ENCODE results near the gene CDH23. TPM values are rescaled to one million over a fixed set of nuclear protein-coding genes. Genes with fewer than 3 reads are reported as not detected.
A peak's percentile ranks its signal among the peaks of the same experiment; 100 is the strongest.

CDH23 gene
- total RNA-seq, 1 donor from 2014 or later = 3.7 TPM

DNA sequence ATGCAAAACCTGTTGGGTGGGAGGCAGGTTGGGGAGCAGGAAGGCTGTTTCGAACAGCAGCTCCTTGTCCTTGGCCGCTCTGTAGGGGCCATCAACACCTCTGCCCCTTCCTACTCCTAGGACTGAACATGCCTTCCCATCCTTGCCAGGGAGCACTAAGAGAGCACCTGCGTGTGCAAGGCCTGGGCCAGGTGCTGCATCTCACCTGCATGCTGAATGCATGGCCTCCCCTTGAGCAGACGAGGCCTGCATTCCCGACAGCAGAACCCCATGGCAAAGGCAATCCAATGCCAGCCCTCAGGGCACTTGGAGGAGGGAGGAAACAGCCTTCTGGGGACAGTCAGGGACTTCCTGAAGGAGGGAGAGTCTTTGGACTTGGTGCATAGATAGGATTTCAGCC, 365.6 kb downstream of the CDH23 start:
- intact Hi-C loops (cut with DNase I) = no loop called here
- no peak for DNase-seq
- ATAC-seq (ENCODE audit: poor library complexity) = no peak

DNA sequence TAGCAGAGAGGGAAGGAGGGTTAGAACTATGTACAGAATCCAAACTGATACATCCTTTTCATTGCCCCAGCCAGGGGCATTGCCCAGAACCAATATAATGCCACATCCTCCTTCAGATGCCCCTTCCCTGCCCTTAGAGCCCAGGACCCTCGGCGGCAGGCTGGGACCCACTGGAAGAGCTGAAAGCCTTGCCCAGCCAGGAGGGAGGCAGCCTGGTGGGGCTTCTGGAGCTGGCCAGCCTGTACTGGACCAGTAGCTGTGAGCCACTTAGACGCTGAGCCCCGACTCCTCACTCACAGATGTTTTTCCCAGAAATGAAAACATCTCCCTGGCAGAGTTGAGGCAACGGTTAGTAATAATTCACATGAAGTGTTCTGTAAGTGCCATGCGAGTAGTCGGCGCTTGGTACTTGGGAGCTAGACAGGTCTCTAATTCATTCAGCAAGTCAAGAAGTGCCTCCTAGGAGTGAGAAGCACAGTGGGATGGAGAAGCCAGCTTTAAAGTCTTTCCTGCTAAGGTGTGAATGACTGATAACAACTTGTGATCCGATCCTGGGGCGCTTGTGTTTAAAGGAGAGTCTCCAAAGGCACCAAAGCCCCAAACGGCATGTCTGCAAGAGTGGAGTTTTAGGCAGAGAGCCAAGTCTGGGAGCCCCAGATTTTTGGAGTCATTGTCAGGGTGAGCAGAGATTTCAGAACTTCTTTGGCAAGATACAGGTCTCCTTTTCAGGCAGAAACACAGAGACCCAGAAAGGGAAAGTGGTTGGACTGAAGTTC, 366.8 kb downstream of the CDH23 start:
- intact Hi-C loops (cut with DNase I) = no loop called here
- DNase-seq (peak; percentile 38), ATAC-seq (ENCODE audit: poor library complexity) (no peak)

DNA sequence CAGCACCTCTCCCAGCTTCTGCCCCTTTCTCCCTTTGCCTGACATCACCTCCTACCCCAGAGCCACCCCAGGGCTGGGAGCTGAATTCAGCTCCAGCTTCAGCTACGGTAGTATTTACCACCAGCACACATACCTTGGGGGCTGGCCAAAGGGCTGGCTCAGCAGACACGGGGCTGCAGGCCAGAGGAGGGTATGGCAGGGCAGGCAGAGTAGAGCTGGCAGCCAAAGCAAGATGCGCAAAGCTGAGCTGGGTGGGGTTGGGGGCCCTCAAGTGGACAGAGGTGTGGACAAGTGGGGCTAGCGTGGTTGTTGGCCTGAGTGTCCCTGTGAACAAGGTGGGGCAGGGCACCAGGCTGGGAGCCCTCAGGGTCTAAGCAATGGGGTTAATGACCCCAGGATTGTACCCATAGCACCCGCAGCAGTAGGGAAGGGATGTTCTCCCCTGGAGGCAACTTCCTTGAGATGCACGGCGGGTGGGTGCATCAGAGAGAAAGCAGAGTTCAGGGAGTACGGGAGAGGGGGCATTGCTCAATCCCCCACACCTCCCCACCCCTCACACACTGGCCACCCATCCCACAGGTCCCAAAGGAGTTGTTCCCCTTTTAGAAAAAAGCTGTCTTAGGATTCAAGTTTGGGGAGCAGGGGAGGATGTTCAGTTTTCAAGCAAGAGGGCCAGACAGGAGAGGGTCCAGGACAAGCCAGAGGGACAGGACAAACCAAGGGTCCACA, 368.6 kb downstream of the CDH23 start:
- intact Hi-C loops (cut with DNase I) = no loop called here
- peak; percentile 83 for DNase-seq
- peak; percentile 63 for ATAC-seq (ENCODE audit: poor library complexity)

DNA sequence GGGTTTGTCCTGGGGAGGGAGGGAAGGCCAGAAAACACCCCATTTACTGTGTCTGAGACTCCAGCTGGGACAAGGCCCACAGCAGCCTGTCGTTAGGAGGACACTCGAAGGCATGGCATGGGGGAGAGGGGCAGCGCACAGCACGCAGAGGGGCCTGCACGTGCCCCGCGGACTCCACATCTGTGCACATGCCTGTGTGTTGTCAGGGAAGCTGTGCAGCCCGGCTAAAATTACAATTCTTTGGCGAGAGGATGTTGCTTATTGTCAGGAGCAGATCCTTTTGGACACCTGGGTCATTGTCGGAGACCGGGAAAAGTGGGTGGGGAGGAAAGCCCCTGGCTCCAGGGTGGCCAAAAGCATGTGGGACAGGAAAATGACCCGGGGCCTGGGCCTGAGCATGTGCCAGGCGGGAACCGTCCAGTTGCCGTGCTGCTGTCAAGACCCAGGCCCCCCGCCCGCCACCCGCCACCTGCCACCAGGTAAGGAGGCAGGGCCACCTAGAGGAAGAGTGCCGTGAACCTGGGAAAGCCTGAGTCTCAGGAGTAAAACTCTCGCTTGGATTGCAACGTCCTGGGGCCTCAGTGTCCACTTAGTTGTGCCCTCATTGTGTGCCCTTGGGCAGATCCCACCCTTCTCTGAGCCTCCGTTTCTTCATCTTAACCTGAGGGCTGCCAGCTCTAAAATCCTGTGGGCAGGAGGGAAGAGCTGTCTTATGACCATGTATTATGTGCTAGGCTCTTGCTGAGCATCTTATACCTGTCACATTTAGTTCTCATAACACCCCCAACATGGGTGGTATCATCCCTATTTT, 369.4 kb downstream of the CDH23 start:
- intact Hi-C loops (cut with DNase I) = no loop called here
- peak; percentile 38 for DNase-seq

DNA sequence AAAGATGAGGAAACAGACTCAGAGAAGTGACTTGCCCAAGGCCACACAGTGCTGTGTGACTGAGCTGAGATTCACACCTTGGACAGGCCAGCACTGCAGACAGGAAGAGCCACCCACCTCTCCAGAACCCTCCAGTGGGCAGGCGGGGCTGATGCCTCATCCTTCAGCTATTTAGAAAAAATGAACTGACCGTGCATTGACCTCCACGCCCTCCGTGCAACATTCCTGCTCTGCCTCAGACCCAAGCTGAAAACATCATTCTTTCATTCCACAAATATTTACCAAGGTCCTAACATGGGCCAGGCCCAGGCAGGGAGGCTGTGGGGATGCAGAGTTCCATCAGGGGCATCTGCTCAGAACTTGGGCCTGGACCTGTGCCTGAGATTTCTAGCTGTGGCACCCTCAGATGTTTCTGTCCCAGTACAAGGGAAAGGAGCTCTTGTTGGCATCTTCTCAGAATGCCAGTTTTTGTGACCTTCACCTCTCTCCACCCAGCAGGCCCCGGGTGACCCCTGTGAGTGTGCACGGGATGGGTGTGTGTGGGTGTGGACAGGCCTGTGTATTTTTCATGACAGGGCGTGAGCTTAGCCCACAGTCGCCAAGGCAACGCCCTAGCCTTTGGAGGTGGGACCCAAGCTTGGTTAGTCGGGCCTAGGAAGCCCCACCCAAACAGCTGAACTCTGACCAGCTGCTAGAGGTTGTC, 370.1 kb downstream of the CDH23 start:
- DNase-seq (peak; percentile 86), ATAC-seq (ENCODE audit: poor library complexity) (peak; percentile 36)
- intact Hi-C loops (cut with DNase I) = no loop called here

More for the DNA sequence above, 369.4 kb downstream of the CDH23 start:
- ATAC-seq (ENCODE audit: poor library complexity) = no peak

DNA sequence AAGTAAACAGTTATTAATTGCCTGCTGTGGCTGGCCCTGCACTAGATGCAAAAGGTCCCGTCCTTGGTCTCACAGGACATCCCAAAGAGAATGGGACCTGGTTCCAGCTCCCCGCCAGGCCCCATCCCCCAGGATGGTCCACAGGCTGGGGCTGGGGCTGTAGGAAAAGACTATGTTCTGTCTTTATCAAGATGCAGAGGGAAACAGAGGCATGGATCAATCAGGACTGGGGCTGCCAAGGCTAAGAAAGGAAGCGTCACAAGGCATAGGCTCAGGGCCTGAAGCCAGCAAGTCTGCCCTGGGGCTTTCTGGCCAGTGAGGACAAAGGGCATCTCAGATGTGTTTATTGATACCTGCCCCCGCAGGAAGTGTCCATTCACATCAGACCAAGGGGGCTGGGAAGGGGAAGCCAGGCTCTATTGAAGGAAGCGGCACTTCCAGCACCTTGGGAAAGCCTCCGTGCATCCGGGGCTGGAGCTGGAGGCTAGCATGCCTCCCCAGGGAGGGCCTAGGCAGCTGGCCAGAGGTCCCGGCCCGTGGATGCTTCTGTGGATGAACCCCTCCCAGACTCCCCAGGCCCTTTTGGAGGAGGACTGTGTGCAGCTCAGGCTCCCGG, 370.8 kb downstream of the CDH23 start:
- intact Hi-C loops (cut with DNase I) = no loop called here
- peak; percentile 1 for ATAC-seq (ENCODE audit: poor library complexity)

DNA sequence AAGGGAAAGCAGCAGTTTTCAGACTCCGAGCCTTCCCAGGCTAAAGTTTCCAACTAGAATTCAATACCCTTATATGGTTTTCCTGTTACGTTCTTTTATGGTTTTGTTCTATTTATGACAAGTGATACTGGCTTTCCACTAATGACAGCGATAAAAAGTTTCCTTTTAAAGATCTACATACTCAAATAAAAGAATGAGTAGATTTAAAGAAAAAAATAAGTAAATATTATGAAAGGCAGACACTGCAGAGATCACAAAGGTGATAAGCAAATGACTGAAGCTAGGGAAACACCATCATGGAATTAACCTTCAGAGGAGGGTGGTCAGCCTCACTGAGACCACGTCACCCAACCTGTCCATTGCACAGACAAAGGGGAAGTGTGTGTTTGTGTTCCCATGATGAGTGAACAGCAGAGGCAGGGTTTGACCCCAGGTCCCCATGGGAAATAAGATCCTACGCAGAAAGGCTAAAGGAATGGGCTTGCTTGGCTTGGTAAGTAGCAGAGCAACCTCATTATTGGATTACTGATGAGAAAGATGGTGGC, 372.6 kb downstream of the CDH23 start:
- intact Hi-C loops (cut with DNase I) = no loop called here
- ATAC-seq (ENCODE audit: poor library complexity) (no peak), DNase-seq (peak; percentile 26)

More for the DNA sequence above, 370.8 kb downstream of the CDH23 start:
- peak; percentile 89 for DNase-seq

DNA sequence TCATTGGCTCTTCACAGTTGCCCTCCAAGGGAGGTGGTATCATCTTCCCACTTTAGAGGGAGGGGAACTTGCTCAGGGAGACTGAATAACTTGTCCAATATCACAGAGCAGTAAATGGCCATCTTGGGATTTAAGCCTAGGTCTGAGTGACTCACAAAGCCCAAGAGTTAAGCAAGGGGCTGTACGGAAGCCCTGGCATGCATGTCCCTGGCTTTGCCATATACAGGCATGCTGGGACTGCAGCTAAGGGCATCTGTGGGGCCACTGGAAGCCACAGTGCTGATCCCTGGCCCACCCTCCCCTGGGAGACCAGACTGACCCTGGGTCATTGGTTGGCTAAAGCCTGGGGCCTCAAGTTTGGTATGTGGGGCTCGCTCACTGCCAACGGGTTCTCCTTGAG, 373.5 kb downstream of the CDH23 start:
- intact Hi-C loops (cut with DNase I) = loop anchor here (5.0 kb wide), 1 partner anchor 43 kb away; no protein-coding TSS in a partner anchor
- DNase-seq = peak; percentile 43
- no peak for ATAC-seq (ENCODE audit: poor library complexity)

DNA sequence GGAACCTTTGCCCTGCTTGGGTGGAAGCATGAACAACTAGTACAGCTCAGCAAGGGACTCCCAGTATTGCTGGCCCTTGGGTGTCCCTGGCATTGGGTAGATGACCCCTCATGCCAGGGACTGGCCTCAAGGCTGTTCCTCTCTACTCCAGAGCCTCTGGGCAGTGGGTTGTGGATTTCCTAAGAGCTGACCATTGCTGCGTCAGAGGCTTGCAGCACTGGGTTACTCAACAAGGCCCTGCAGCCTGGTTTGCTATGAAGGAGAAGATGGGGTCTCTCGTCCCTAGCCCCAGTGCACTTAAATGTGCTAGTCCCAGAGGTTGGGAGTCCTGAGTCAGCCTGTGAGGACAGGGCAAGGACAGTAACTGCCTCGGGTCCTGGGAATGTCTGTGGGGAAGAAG, 374.1 kb downstream of the CDH23 start:
- DNase-seq (peak; percentile 67), ATAC-seq (ENCODE audit: poor library complexity) (no peak)
- intact Hi-C loops (cut with DNase I) = loop anchor here (5.0 kb wide), 1 partner anchor 43 kb away; no protein-coding TSS in a partner anchor

DNA sequence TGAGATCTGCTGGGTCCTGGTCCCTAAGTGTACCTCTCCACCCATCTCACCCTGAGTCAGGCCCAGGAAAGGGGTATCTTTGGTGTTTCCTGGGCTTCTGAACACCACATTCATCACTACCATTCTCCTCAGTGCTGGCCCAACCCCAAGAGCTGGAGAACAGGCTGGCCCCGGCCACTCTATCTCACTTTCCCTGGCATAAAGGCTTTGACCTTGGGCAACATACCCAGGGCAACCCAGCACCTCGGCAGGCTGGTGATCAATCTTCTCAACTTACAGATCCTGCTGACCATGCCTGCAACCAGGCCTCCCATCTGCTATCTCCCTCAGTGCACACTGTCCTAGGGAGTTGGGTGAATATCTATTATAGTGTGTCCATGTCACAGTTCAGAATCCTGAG, 374.5 kb downstream of the CDH23 start:
- intact Hi-C loops (cut with DNase I) = loop anchor here (5.0 kb wide), 1 partner anchor 44 kb away; no protein-coding TSS in a partner anchor
- ATAC-seq (ENCODE audit: poor library complexity) (peak; percentile 34), DNase-seq (peak; percentile 67)

DNA sequence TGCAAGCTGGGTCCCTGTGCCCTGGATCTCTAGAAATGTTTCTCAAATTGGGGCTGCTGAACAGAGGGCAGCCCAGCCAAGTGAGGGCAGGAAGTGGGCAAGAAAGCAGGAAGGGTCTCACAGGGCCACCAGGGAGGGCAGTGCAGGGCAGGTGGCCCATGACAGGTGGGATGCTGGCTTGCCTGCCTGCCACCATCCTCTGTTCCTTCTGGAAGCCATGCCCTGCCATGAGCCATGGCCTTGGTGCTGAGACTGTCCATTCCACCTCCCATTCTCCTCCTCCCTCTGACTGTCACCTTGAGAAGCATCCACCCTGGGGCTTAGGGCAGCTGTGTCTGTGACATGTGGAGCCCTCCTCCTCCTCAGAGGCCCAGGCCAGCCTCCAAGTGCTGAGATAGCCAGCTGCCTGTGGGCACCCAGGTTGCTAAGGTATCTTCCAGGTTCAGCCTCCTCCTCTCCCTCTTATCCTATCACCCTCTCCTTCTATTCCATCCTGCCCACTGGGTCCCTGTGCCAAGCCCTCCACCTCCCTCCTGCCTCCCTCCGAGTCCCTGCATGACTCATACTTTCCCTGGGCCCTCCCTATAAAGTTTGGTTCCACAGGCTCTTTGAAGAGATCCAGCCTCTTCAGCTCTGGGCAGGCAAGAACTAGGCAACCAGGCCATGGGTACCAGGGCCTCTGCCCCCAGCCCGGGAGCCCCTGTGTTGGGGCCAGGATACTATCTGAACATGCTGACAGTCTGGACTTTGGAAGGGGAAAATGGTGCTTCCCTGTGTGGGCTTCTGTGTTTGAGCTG, 375.3 kb downstream of the CDH23 start:
- intact Hi-C loops (cut with DNase I) = loop anchor here (5.0 kb wide), 1 partner anchor 45 kb away; no protein-coding TSS in a partner anchor
- peak; percentile 85 for DNase-seq
- peak; percentile 68 for ATAC-seq (ENCODE audit: poor library complexity)

DNA sequence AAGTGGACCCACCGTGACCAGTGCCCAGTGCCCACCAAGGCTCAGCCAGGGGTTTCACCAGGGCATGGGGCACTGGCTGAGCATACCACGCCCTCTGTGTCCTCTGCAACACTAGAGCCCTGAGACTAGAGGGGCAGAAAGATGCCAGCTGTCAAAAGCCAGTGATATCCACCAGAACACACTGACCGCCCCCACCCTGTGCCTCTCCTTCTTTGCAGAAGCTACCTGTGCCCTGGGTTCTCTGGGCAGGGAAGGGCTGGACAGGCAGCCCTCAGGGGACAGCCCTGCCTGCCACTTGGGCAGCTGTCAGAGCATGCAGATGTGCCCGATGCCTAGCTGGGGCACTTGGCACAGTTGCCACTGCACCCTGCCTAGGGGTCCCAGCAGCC, 376.1 kb downstream of the CDH23 start:
- ATAC-seq (ENCODE audit: poor library complexity) = peak; percentile 41

DNA sequence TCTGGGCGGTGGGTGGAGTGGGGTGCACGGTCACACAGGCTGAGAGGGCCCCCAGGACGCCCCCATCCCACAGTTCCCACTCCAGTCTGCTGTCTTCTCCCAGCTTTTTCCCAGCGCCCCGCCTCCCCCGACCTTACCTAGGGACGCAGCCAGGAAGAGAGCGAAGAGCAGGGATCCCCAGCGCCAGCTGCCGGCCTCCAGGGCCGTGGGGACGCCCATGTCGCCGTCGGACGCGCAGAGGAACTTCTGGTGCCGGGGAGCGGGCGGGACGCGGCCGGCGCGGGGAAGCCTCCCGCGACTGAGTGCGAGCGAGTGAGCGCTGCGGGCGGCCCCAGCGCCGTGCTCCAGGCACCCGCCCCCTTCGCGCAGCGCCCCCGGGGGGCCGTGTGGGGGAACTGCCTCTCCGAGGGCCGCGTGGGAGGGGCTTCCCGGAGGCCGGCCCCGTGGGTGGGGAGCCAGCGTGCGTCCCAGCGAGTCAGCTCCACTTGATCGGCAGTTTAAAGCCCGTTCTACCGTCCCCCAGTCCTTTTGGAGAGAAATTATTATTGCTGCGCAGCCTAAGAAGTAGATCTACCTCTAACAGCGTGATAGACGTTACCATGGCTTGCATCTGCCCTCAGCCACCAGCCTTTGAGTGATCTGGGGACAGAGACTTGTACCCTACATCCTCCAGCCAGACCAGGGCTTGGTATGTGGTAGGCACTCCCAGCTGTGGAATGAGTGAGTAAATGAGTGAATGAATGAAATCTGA, 376.7 kb downstream of the CDH23 start, which contains the start of gene VSIR:
TSS of gene VSIR (minus strand) at position 300 of the 751 bp plus-strand sequence. CDS start at position 219, 81 bp downstream.
- DNase-seq (peak; percentile 95), ATAC-seq (ENCODE audit: poor library complexity) (peak; percentile 89)
- intact Hi-C loops (cut with DNase I) = loop anchor here (5.0 kb wide), 1 partner anchor 46 kb away; no protein-coding TSS in a partner anchor

More for the DNA sequence above, 376.1 kb downstream of the CDH23 start:
- intact Hi-C loops (cut with DNase I) = loop anchor here (5.0 kb wide), 1 partner anchor 46 kb away; no protein-coding TSS in a partner anchor
- DNase-seq = no peak

DNA sequence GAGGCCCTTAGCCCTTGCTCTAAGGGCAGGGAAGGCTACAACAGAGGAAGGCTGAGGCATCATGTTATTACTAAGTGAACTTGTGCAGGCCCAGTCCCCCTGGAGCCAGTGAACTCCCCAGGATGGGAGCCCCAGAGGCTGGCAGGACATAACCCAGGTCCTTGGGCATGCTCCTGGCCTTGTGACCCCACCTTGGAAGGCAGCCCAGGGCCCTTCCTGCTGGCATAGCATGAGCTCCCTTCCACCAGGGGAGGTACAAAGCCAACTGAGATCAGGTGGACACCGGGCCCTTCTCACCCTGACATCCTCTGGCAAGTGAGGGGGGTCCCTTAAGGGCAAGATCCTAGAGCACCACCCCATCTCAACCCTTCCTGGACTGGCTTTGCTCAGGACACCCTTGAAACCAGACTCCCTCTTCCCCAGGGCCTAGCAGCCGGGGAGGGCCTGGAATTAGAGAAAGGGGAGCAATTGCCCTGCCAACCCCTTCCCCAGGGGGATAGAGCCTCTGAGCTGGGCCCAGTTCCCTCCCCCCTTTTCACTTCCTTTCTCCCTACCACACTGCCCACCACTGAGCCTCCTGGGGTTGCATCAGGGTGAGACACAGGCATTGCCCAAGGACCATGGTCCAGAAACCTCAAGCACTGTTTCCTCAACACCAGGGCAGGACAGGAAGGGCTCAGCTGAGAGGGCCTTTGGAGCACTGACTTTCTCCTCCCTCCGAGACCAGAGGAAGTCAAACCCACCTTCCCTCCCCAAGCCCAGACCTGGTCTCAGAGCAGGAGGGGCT, 378.4 kb downstream of the CDH23 start:
- DNase-seq (peak; percentile 70), ATAC-seq (ENCODE audit: poor library complexity) (no peak)
- intact Hi-C loops (cut with DNase I) = loop anchor here (5.0 kb wide), 1 partner anchor 48 kb away; no protein-coding TSS in a partner anchor

DNA sequence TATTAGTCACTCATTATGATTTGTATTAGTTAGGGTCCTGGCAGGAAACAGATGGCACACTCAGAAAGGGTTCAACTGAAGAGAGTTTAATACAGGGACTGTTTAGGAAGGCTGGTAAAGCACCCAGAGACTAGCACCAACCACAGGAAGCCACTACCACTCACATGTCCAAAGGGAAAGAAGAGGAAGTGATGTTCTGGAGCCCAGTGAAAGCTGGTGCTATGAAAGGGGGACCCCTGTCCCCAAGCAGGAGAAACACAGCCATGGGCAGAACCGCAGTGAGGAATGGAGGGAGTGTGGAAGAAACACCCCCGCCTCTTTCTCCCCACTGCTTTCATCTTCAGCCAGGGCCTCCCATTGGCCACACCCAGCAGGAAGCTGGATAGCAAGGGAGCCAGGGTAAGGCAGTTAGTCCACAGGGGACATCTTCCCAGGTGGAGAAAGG, 379.8 kb downstream of the CDH23 start:
- DNase-seq = peak; percentile 20
- intact Hi-C loops (cut with DNase I) = no loop called here
- ATAC-seq (ENCODE audit: poor library complexity) = no peak

Measured in Right ventricle myocardium superior (tissue), 1 donor.